GM20000 (cell line): ENCODE results near the gene MTF2.

Experiments
- DNase-seq: peaks from one replicate; pipeline ENCODE4 v3.0.0; 2012; ENCODE audit warnings: low spot score
- CTCF ChIP-seq: IDR thresholded peaks from 2 replicates; pipeline ENCODE4 v1.5.1; 2012; ENCODE audit warnings: mild to moderate bottlenecking, control low read depth; ENCODE audit errors: extremely low read depth, missing control alignments

MTF2 gene

GRCh38 chr1:93042187-93043056 lies 36.7 kb upstream of the MTF2 start:
- TF ChIP-seq CTCF: no peak
- peak; percentile 45 for DNase-seq

DNA sequence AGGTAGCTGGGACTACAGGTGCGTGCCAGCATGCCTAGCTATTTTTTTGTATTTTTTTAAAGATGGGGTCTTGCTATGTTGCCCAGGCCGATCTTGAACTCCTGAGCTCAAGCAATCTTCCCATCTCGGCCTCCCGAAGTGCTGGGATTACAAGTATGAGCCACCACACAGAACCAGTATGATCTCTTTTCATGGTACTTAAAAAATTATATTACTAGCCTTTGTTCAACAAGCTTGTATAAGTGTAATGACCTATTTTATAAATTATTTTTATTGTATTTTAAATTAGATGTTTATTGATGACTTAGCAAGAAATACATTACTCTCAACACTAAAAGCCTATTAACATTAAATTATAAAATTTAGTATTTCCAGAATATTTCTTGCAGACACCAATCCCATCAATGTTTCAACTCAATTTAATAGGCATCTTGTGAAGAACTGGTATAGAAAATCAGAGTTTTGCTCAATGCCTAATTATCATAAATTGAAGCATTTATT lies 36.0 kb upstream of the MTF2 start:
- no peak for TF ChIP-seq CTCF
- DNase-seq: no peak

- DNase-seq: no peak
- TF ChIP-seq CTCF: no peak
Observed at GRCh38 chr1:93047618-93048017, 31.5 kb upstream of the MTF2 start.

- DNase-seq: no peak
- TF ChIP-seq CTCF: no peak
Observed at GRCh38 chr1:93051961-93052360, 27.1 kb upstream of the MTF2 start.

DNA sequence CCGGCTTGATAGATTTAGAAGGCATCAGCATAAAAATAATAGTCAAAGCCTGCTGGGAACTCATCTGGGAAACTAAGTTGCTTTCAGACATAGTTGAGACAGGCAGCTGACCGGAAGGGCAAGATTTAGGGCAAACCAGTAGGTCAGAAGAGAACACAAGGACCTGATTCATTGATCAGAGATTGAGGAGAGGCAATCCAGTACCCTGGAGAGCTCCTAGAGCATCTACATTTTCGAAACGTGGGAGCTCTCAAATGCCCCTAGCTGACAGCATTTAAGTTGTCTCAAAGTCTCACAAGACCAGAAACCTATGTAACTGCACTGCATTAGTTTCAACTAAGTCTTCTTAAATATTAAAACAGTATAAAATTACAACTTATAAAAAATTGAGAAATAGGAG lies 22.9 kb upstream of the MTF2 start:
- DNase-seq: peak; percentile 38
- TF ChIP-seq CTCF: no peak

- no peak for TF ChIP-seq CTCF
- no peak for DNase-seq
Observed at GRCh38 chr1:93056649-93057048, 22.4 kb upstream of the MTF2 start.

DNA sequence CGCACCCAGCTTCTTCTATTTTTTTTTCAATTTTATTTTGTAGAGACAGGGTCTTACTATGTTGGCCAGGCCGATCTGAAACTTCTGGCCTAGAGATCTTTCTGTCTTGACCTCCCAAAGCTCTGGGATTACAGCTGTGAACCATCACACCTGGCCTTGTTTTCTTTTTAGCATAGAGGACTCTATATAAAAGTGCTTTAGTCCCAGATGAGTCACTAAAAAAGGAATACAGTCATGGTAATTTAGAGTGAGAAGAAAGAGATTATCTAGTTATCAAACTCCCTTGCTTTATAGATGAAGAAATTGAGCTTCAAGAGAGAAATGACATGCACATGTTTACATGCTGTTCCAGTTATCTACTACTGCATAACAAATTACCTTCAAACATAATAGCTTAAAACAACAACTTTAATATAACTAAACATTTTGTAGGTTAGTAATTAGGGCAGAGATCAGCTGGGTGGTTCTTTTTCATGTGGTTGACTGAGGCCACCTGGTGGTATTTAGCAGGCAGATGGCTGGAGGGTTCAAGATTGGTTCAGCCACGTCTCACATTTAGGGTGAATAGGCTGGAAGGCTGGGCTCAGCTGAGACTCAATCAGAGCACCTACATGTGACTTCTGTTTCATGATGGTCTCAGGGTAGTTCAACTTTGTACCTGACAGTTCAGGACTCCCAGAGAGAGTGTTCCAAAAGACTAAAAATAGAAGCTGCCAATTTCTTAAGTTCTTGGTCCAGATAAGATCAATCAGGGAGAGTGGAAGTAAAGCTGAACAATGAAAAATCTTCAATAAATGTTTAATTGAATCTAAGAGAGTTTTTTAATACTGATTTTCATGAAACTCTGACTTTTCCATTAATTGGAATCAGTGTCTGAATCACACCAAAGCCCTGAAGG lies 16.9 kb upstream of the MTF2 start:
- TF ChIP-seq CTCF: peak; percentile 62
- peak; percentile 50 for DNase-seq
